ENCODE data around the gene EYA4.

Gene EYA4

GRCh38 chr6:133206942-133207341 is 34.2 kb upstream of the EYA4 start:
- TF ChIP-seq, protein P1, sequence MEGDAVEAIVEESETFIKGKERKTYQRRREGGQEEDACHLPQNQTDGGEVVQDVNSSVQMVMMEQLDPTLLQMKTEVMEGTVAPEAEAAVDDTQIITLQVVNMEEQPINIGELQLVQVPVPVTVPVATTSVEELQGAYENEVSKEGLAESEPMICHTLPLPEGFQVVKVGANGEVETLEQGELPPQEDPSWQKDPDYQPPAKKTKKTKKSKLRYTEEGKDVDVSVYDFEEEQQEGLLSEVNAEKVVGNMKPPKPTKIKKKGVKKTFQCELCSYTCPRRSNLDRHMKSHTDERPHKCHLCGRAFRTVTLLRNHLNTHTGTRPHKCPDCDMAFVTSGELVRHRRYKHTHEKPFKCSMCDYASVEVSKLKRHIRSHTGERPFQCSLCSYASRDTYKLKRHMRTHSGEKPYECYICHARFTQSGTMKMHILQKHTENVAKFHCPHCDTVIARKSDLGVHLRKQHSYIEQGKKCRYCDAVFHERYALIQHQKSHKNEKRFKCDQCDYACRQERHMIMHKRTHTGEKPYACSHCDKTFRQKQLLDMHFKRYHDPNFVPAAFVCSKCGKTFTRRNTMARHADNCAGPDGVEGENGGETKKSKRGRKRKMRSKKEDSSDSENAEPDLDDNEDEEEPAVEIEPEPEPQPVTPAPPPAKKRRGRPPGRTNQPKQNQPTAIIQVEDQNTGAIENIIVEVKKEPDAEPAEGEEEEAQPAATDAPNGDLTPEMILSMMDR (IDR thresholded peaks at IDR 0.05; ENCODE audit: extremely low read depth, missing control alignments) = no peak
- DNase-seq (ENCODE audit: low spot score) = no peak

- TF ChIP-seq, protein P1 (IDR thresholded peaks at IDR 0.05; ENCODE audit: extremely low read depth, missing control alignments) = no peak
- DNase-seq (ENCODE audit: low spot score) = no peak
Measured at GRCh38 chr6:133207754-133208153, 33.4 kb upstream of the EYA4 start.

GRCh38 chr6:133208183-133208755 is 32.9 kb upstream of the EYA4 start:
- TF ChIP-seq, protein P1 (IDR thresholded peaks at IDR 0.05; ENCODE audit: extremely low read depth, missing control alignments) = no peak

GRCh38 chr6:133214267-133214666 is 26.9 kb upstream of the EYA4 start:
- TF ChIP-seq, protein P1 (IDR thresholded peaks at IDR 0.05; ENCODE audit: extremely low read depth, missing control alignments) = no peak
- DNase-seq (ENCODE audit: low spot score) = no peak

More at GRCh38 chr6:133208183-133208755, 32.9 kb upstream of the EYA4 start:
- DNase-seq (ENCODE audit: low spot score) = no peak

DNA sequence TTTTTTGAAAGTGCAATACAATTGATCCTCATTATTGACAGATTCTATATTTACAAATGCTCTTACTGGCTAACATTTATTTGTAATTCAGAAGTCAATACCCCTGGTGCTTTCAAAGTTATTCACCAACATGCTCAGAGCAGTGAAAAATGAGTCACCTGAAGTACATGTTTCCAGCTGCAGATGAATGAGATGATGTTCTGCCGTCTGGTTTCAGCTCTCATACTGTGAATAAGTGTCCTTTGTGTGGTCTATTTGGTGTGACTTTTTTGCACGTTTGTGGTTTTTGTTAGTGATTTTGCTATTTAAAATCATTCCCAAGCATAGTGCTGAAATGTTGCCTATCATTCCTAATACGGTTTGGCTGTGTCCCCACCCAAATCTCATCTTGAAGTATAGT is 22.3 kb upstream of the EYA4 start:
- no peak for DNase-seq (ENCODE audit: low spot score)

GRCh38 chr6:133223452-133224029 is 17.6 kb upstream of the EYA4 start:
- TF ChIP-seq, protein P1 (IDR thresholded peaks at IDR 0.05; ENCODE audit: extremely low read depth, missing control alignments) = no peak
- DNase-seq (ENCODE audit: low spot score) = no peak

More for the DNA sequence above, 22.3 kb upstream of the EYA4 start:
- TF ChIP-seq, protein P1 (IDR thresholded peaks at IDR 0.05; ENCODE audit: extremely low read depth, missing control alignments) = no peak

- TF ChIP-seq, protein P1 (IDR thresholded peaks at IDR 0.05; ENCODE audit: extremely low read depth, missing control alignments) = no peak
- no peak for DNase-seq (ENCODE audit: low spot score)
Measured at GRCh38 chr6:133225560-133225959, 15.6 kb upstream of the EYA4 start.
